Caco-2 (cell line): Measurements from ENCODE around the gene BCAR1. TPM values are rescaled to one million over a fixed set of nuclear protein-coding genes. Genes with fewer than 3 reads are reported as not detected.

Experiments used
- BruUV-seq: library from RNA; stranded (reverse); fragments of 400-500 nt; replicated peaks from 2 replicates; lab custom pipeline; 2021; lab: Mats Ljungman, UMichigan
- CTCF ChIA-PET: fragments of 300-600 bp; sonication (Branson Sonifier 250); formaldehyde crosslinking; loops from one replicate; lab custom pipeline; 2022; ENCODE audit warnings: antibody characterized with exemption; lab: Charles Lee
- POLR2A ChIA-PET: fragments of 300-600 bp; sonication (Branson Sonifier 250); formaldehyde crosslinking; loops from one replicate; lab custom pipeline; 2022; ENCODE audit warnings: antibody characterized with exemption; lab: Charles Lee
- DNase-seq, 2 experiments: peaks; one replicate each; pipeline versions ENCODE4 v3.0.0 to v3.0.0-alpha.2; 2020 to 2022
- H3K27me3 ChIP-seq: replicated peaks from 2 replicates; pipeline ENCODE4 v1.6.0; 2011; ENCODE audit warnings: low read length; ENCODE audit not compliant: control insufficient read depth, insufficient read depth
- H3K36me3 ChIP-seq: 2 replicates; pipeline ENCODE4 v1.5.1; 2011; ENCODE audit warnings: low read length; ENCODE audit not compliant: control insufficient read depth, insufficient read depth
- H3K4me1 ChIP-seq: fragments of 250-450 bp; sonication (Bioruptor Pico); 2 replicates; pipeline ENCODE4 v1.5.1; 2020; ENCODE audit warnings: mild to moderate bottlenecking
- H3K4me3 ChIP-seq: 2 replicates; pipeline ENCODE4 v1.5.1; 2011; ENCODE audit warnings: low read depth, mild to moderate bottlenecking, control low read depth, low read length
- H3K9me3 ChIP-seq: fragments of 250-450 bp; sonication (Bioruptor Pico); 2 replicates; pipeline ENCODE4 v1.5.1; 2020; ENCODE audit warnings: mild to moderate bottlenecking, moderate library complexity
- H3K27ac Mint-ChIP-seq: one replicate; pipeline ENCODE4 v1.8.0; 2022; ENCODE audit warnings: mixed read lengths; ENCODE audit not compliant: unreplicated experiment
- H3K27me3 Mint-ChIP-seq: one replicate; pipeline ENCODE4 v1.8.0; 2022; ENCODE audit warnings: mixed read lengths; ENCODE audit not compliant: insufficient read depth, unreplicated experiment
- H3K36me3 Mint-ChIP-seq: one replicate; pipeline ENCODE4 v1.8.0; 2022; ENCODE audit warnings: mild to moderate bottlenecking, mixed read lengths; ENCODE audit not compliant: insufficient read depth, unreplicated experiment
- H3K4me1 Mint-ChIP-seq: one replicate; pipeline ENCODE4 v1.8.0; 2022; ENCODE audit warnings: low read depth, mixed read lengths; ENCODE audit not compliant: unreplicated experiment
- H3K4me3 Mint-ChIP-seq: one replicate; pipeline ENCODE4 v1.8.0; 2022; ENCODE audit warnings: mild to moderate bottlenecking, moderate library complexity, mixed read lengths; ENCODE audit not compliant: unreplicated experiment
- H3K9me3 Mint-ChIP-seq: one replicate; pipeline ENCODE4 v1.8.0; 2022; ENCODE audit warnings: mixed read lengths; ENCODE audit not compliant: unreplicated experiment
- CTCF ChIP-seq, 2 experiments: fragments of 200-600 bp in 1 of 2; IDR thresholded peaks; 1 replicate in 1 of 2; 2 replicates in 1 of 2; pipeline versions ENCODE4 v1.5.1 to v1.8.0; 2011 to 2022; ENCODE audit warnings: antibody characterized with exemption in 1 of 2, control low read depth in 1 of 2, inconsistent platforms in 1 of 2, low read depth in 1 of 2, low read length in 1 of 2, mild to moderate bottlenecking in 1 of 2, moderate library complexity in 1 of 2; ENCODE audit not compliant: insufficient read depth in 1 of 2, severe bottlenecking in 1 of 2, unreplicated experiment in 1 of 2
- intact Hi-C: fragments of 100-400 bp; cut with micrococcal nuclease; formaldehyde crosslinking; loops from one replicate; pipeline ENCODE4 v1.10.0; 2022; ENCODE audit not compliant: unreplicated experiment
- total RNA-seq: library from RNA; stranded (reverse); gene quantifications from 2 replicates; pipeline ENCODE4 v1.2.3, GENCODE V29; 2022

Gene BCAR1
- total RNA-seq, 1 experiment from 2014 or later, result 95.5 TPM

- H3K27ac Mint-ChIP-seq, result peak overlapping the region; percentile 17
- intact Hi-C loops, result no loop called here
Measured at GRCh38 chr16:75228143-75228976, 23.1 kb downstream of the BCAR1 start.

GRCh38 chr16:75227361-75228142 is 23.9 kb downstream of the BCAR1 start:
- H3K4me1 Mint-ChIP-seq, result peaks cover 6% of the 10 kb centered on the region
- peaks cover 87% of the 10 kb centered on the region for H3K36me3 Mint-ChIP-seq
- intact Hi-C loops, result no loop called here
- H3K9me3 Mint-ChIP-seq, result no peaks in the 10 kb centered on the region
- peak overlapping the region; percentile 1 for H3K4me3 Mint-ChIP-seq
- no peak for TF ChIP-seq CTCF (IDR thresholded peaks at IDR 0.05; ENCODE audit: insufficient read depth in 1 of 2, low read depth in 1 of 2, low read length in 1 of 2, severe bottlenecking in 1 of 2, unreplicated experiment in 1 of 2)
- no peak for DNase-seq
- Histone ChIP-seq H3K9me3 (no peaks in the 10 kb centered on the region), H3K4me3 (no peak overlapping the region), H3K27me3 (no peaks in the 10 kb centered on the region), H3K4me1 (no peaks in the 10 kb centered on the region), H3K36me3 (0 out of 2 replicates have a peak, but pooled peaks cover 2% of the 10 kb centered on the region)
- ChIA-PET POLR2A (no interaction called here), CTCF (interaction anchor here (0.6 to 1.9 kb wide), 2 partner anchors 29 to 157 kb away, joined by 6 to 8 read pairs; no protein-coding TSS in a partner anchor)
- H3K27me3 Mint-ChIP-seq, result peaks cover 2% of the 10 kb centered on the region
- peak overlapping the region; percentile 17 for H3K27ac Mint-ChIP-seq
- BruUV-seq, result no TSS peak

More at GRCh38 chr16:75228143-75228976, 23.1 kb downstream of the BCAR1 start:
- no TSS peak for BruUV-seq
- Mint-ChIP-seq H3K36me3 (peaks cover 95% of the 10 kb centered on the region), H3K27me3 (peaks cover 2% of the 10 kb centered on the region), H3K9me3 (no peaks in the 10 kb centered on the region), H3K4me3 (no peak overlapping the region), H3K4me1 (peaks cover 6% of the 10 kb centered on the region)
- ChIA-PET CTCF (interaction anchor here (0.6 to 1.9 kb wide), 2 partner anchors 29 to 243 kb away, joined by 5 to 8 read pairs; partner anchors contain the start of gene WDR59), POLR2A (no interaction called here)
- H3K36me3 ChIP-seq, result peaks cover 3% of the 10 kb centered on the region; the same call in 1 of the 2 replicates
- no peaks in the 10 kb centered on the region for H3K27me3 ChIP-seq
- no peaks in the 10 kb centered on the region for H3K9me3 ChIP-seq
- H3K4me1 ChIP-seq, result no peaks in the 10 kb centered on the region
- no peak for TF ChIP-seq CTCF (IDR thresholded peaks at IDR 0.05; ENCODE audit: insufficient read depth in 1 of 2, low read depth in 1 of 2, low read length in 1 of 2, severe bottlenecking in 1 of 2, unreplicated experiment in 1 of 2)
- no peak for DNase-seq
- H3K4me3 ChIP-seq, result no peak overlapping the region
